ENCODE results near the gene RAPGEF3.

Gene RAPGEF3

GRCh38 chr12:47769234-47770085, 10.8 kb upstream of the RAPGEF3 start:
- TF ChIP-seq CTCF (IDR thresholded peaks at IDR 0.05; ENCODE audit: borderline replicate concordance, control extremely low read depth, extremely low read depth, insufficient read depth, missing control alignments) = no peak
- DNase-seq (ENCODE audit: low spot score) = no peak
- in situ Hi-C loops (cut with MboI; ENCODE audit: low sequenced_read_pairs, unreplicated experiment) = loop anchor here (10.0 kb wide), 1 partner anchor 55 kb away; no protein-coding TSS in a partner anchor

- in situ Hi-C loops (cut with MboI; ENCODE audit: low sequenced_read_pairs, unreplicated experiment) = no loop called here
Measured at GRCh38 chr12:47768323-47768811, 9.7 kb upstream of the RAPGEF3 start.

GRCh38 chr12:47767216-47767724, 8.6 kb upstream of the RAPGEF3 start:
- in situ Hi-C loops (cut with MboI; ENCODE audit: low sequenced_read_pairs, unreplicated experiment) = no loop called here
- DNase-seq (ENCODE audit: low spot score) = peak; percentile 76

More at GRCh38 chr12:47768323-47768811, 9.7 kb upstream of the RAPGEF3 start:
- no peak for DNase-seq (ENCODE audit: low spot score)
- TF ChIP-seq CTCF (IDR thresholded peaks at IDR 0.05; ENCODE audit: borderline replicate concordance, control extremely low read depth, extremely low read depth, insufficient read depth, missing control alignments) = no peak

GRCh38 chr12:47766502-47767215, 8.0 kb upstream of the RAPGEF3 start:
- TF ChIP-seq CTCF (IDR thresholded peaks at IDR 0.05; ENCODE audit: borderline replicate concordance, control extremely low read depth, extremely low read depth, insufficient read depth, missing control alignments) = no peak
- no peak for DNase-seq (ENCODE audit: low spot score)
- in situ Hi-C loops (cut with MboI; ENCODE audit: low sequenced_read_pairs, unreplicated experiment) = no loop called here

More at GRCh38 chr12:47767216-47767724, 8.6 kb upstream of the RAPGEF3 start:
- TF ChIP-seq CTCF (IDR thresholded peaks at IDR 0.05; ENCODE audit: borderline replicate concordance, control extremely low read depth, extremely low read depth, insufficient read depth, missing control alignments) = peak; percentile 59

GRCh38 chr12:47763481-47764346, 5.0 kb upstream of the RAPGEF3 start:
- no peak for DNase-seq (ENCODE audit: low spot score)
- no peak for TF ChIP-seq CTCF (IDR thresholded peaks at IDR 0.05; ENCODE audit: borderline replicate concordance, control extremely low read depth, extremely low read depth, insufficient read depth, missing control alignments)
- in situ Hi-C loops (cut with MboI; ENCODE audit: low sequenced_read_pairs, unreplicated experiment) = no loop called here
